ENCODE data around the gene IGFL1. TPM values are rescaled to one million over a fixed set of nuclear protein-coding genes. Genes with fewer than 3 reads are reported as not detected.
A peak's percentile ranks its signal among the peaks of the same experiment; 100 is the strongest.

IGFL1 gene
- total and polyA plus RNA-seq, 2 of the 8 experiments (the other 6 are each of a cell fraction or from before 2014, with no cell fraction given), result not detected

- Histone ChIP-seq H4K20me1 (replicated peaks in 1 of 2; ENCODE audit: control insufficient read depth in 1 of 2, insufficient read depth in 2 of 2, low read length in 2 of 2) (no peaks in the 10 kb centered on the region), H3K27ac (ENCODE audit: low read depth, low read length) (no peak overlapping the region), H2BK120ac (replicated peaks; ENCODE audit: low read depth, low read length) (no peak overlapping the region), H2BK12ac (ENCODE audit: low read depth, low read length) (peak overlapping the region; percentile 22), H3K23ac (ENCODE audit: insufficient read length) (no peak overlapping the region), H3K9me3 (ENCODE audit: insufficient read depth in 2 of 2, low read depth in 1 of 2, low read length in 1 of 2) (no peaks in the 10 kb centered on the region), H3K27me3 (replicated peaks in 1 of 4; ENCODE audit: control insufficient read depth in 3 of 4, extremely low read depth in 1 of 4, insufficient read depth in 3 of 4, low read length in 3 of 4) (no peaks in the 10 kb centered on the region; a peak in 1 of 7 replicates), H3K79me1 (ENCODE audit: low read depth, low read length) (no peaks in the 10 kb centered on the region), H3K18ac (ENCODE audit: extremely low read depth, low read length) (no peak overlapping the region), H2BK20ac (ENCODE audit: low read length) (no peak overlapping the region), H4K8ac (ENCODE audit: extremely low read depth, insufficient read depth, low read length) (no peak overlapping the region), H3K56ac (replicated peaks; ENCODE audit: insufficient read length, low read depth, low read length) (no peak overlapping the region), H3K9ac (replicated peaks in 1 of 4; ENCODE audit: extremely low read depth in 1 of 4, low read depth in 3 of 4, low read length in 3 of 4) (no peak overlapping the region), H2BK15ac (ENCODE audit: low read length) (0 out of 2 replicates have a peak overlapping the region, but pooled peaks have one; percentile 46), H2AK5ac (ENCODE audit: low read depth, low read length) (no peak overlapping the region), H4K5ac (ENCODE audit: insufficient read length, low read depth, low read length) (no peak overlapping the region), H4K91ac (replicated peaks; ENCODE audit: insufficient read length, low read length) (no peak overlapping the region), H2BK5ac (ENCODE audit: low read depth, low read length) (no peak overlapping the region), H3K79me2 (ENCODE audit: control insufficient read depth in 1 of 2, insufficient read depth in 2 of 2, low read length in 2 of 2) (no peaks in the 10 kb centered on the region), H3K4ac (replicated peaks; ENCODE audit: insufficient read length, low read depth, low read length) (no peak overlapping the region), H3K36me3 (ENCODE audit: control insufficient read depth in 2 of 4, insufficient read depth in 4 of 4, low read length in 3 of 4) (no peaks in the 10 kb centered on the region), H3K4me1 (replicated peaks in 1 of 4; ENCODE audit: control insufficient read depth in 3 of 4, insufficient read depth in 4 of 4, low read length in 3 of 4) (peaks cover 3 to 17% (median 6%) of the 10 kb centered on the region in 4 experiments; a peak in 5 of 7 replicates), H3K14ac (ENCODE audit: insufficient read length) (no peak overlapping the region), H3K4me2 (ENCODE audit: insufficient read depth in 1 of 2, low read depth in 2 of 2, low read length in 2 of 2) (no peak overlapping the region), H3K23me2 (ENCODE audit: low read depth, low read length) (no peaks in the 10 kb centered on the region), H3K4me3 (ENCODE audit: extremely low read depth in 1 of 4, insufficient read depth in 2 of 4, low read depth in 3 of 4, low read length in 4 of 4) (no peak overlapping the region), H2AFZ (ENCODE audit: low read length) (no peak overlapping the region)
- no peak for FAIRE-seq
- DNase-seq (ENCODE audit: low read depth in 1 of 2, low spot score in 2 of 2), result no peak
- 86% methylated on average over 3 of the region's 3 CpGs; no CpG with 5 or more reads in 1 of the 2 experiments for WGBS, 2 experiments (ENCODE audit: extremely low coverage in 1 of 2, insufficient coverage in 1 of 2, insufficient read length in 1 of 2, insufficient replicate concordance in 2 of 2, low coverage in 1 of 2, low lambda C conversion rate in 2 of 2, missing lambda C conversion rate in 1 of 2)
- CTCF ChIA-PET (ENCODE audit: partially characterized antibody), result interaction anchor here (1.3 kb wide), 1 partner anchor 132 kb away, joined by 3 read pairs; no protein-coding TSS in a partner anchor
- POLR2A ChIA-PET (ENCODE audit: partially characterized antibody), result no interaction called here
- no peak for TF ChIP-seq HDAC2 (IDR thresholded peaks at IDR 0.05; ENCODE audit: borderline replicate concordance in 1 of 2, low read depth in 2 of 2, low read length in 2 of 2)
- TF ChIP-seq TAF7 (optimal IDR thresholded peaks at IDR 0.05; ENCODE audit: borderline replicate concordance, low read depth, low read length), result no peak
- no peak for TF ChIP-seq ATF2 (IDR thresholded peaks at IDR 0.05; ENCODE audit: low read length)
- no peak for TF ChIP-seq RXRA (IDR thresholded peaks at IDR 0.05; ENCODE audit: insufficient read depth, low read depth, low read length)
- no peak for TF ChIP-seq EGR1 (IDR thresholded peaks at IDR 0.05; ENCODE audit: borderline replicate concordance, low read depth, low read length)
- no peak for TF ChIP-seq POU5F1 (IDR thresholded peaks at IDR 0.05; ENCODE audit: low read depth, low read length)
- no peak for TF ChIP-seq MAX (IDR thresholded peaks at IDR 0.05)
- no peak for TF ChIP-seq CTCF (IDR thresholded peaks at IDR 0.05; ENCODE audit: control extremely low read depth in 1 of 3, insufficient read depth in 1 of 3, low read depth in 1 of 3, low read length in 3 of 3)
- TF ChIP-seq RBBP5 (IDR thresholded peaks at IDR 0.05; ENCODE audit: borderline replicate concordance, low read depth, low read length), result no peak
Observed at GRCh38 chr19:46209051-46209450, 20.5 kb upstream of the IGFL1 start.

Measured in H1 (cell line).